GM18526 (cell line): ENCODE data around the gene ARHGAP31.

ENCODE experiments used
- POLR2A ChIP-seq: IDR thresholded peaks from 3 replicates; pipeline ENCODE4 v1.6.1; 2011; ENCODE audit not compliant: insufficient read length; ENCODE audit errors: extremely low read depth

The ARHGAP31 gene

DNA sequence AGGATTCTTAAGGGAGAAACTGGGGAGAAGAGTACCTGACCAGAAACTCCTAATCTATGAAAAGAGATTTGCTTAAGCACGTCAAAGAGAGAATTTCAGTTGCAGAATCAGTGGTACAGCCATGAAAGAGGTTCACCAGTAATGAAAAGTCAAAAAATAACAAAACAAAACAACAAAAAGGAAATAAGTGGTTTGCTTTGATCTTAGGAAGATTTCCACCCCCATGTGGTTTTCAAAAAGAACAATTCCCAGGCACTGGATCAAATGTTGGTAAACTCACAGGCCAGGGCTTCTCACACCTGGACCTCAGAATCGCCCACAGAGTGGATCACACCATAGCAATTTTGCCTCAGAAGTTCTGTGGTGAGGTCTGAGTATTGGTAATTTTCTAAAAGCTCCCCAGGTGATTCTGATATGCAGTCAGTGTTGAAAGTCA, 101.8 kb downstream of the ARHGAP31 start:
- TF ChIP-seq POLR2A, result no peak

- no peak for TF ChIP-seq POLR2A
These were observed 102.7 kb downstream of the ARHGAP31 start for GRCh38 chr3:119396870-119397269.

DNA sequence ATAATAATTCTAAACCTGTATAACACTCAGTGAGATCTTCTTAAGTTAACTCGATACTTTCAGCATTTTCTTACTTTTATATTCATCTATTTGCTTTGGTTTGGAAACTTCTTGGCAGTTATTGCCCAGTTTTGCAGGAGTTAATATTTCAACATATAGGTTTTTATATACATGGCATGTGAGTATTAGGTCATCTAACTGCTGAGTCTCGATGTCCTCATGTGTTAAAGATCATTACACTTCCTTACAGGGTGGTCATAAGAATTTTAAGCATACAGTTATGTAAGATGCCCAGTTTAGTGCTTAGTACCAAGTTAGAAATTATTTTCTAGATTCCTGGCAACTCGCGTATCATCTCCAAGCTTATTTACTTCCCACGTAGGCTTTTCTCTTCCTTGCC, 106.3 kb downstream of the ARHGAP31 start:
- no peak for TF ChIP-seq POLR2A

GRCh38 chr3:119401069-119401468, 106.9 kb downstream of the ARHGAP31 start:
- no peak for TF ChIP-seq POLR2A

DNA sequence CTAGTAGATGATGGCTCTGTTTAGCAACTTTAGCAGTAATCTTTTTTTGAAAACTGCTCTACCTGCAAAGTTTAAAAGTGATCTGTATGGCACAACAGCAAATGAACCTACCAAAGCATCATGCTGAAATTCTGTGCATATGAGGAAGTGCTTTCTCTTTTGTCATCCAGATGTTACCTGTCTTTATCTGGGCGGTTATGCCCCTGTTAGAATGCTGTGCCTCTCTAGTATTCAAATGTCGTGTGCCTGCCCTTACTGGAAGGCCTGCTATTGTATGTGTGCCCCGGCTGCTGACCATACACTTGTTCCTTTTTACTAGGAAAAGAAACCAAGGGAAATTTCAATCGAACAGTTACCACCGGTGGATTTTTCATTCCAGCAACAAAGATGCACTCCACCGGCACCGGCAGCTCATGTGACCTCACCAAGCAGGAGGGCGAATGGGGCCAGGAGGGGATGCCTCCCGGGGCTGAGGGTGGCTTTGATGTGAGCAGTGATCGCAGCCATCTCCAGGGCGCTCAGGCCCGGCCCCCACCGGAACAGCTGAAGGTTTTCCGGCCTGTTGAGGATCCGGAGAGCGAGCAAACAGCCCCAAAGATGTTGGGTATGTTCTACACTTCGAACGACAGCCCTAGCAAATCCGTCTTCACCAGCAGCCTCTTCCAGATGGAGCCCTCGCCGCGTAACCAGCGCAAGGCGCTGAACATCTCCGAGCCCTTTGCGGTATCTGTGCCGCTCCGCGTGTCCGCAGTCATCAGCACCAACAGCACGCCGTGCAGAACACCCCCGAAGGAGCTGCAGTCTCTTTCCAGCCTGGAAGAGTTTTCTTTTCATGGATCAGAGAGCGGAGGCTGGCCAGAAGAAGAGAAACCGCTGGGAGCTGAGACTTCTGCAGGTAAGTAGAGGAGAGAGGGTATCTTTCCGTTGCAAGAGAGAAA, 107.6 kb downstream of the ARHGAP31 start:
- no peak for TF ChIP-seq POLR2A

DNA sequence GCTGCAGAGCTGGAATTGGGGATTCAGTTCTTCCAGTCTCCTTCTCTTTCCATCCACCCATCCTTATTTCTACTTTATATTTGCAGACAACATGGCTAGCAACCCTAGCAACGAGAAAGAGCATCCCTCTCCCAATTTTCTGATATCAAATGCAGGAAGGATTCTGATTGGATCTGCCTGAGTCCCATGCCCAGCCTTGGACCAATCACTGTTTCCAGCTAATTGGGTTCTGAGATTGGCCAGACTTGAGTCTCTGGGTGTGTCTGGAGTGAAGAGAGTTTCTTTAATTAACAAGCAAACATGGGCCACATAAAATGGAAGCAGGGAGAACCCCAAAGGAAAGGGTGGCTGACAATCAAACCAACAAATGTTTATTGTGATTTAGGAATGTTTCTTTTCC, 108.6 kb downstream of the ARHGAP31 start:
- TF ChIP-seq POLR2A, result no peak

DNA sequence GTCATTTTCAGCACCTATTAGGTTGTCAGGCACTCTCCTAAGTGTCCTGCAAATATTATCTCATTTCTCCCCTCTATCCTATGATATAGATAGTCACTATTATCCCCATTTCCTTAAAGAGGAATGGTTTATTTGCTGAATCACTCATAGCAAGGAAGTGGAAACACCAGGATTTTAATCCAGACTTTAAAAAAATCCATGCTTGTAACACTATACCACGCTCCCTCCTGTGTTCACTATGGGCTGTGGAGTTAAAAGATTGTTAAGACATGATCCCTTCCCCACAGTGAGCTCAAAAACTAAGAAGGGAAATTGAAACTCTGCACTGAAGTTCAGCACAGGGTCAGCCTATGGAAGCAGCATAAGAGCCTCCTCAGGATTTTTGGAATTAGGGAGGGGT, 109.0 kb downstream of the ARHGAP31 start:
- TF ChIP-seq POLR2A, result no peak

GRCh38 chr3:119405315-119405714, 111.1 kb downstream of the ARHGAP31 start:
- no peak for TF ChIP-seq POLR2A

GRCh38 chr3:119408243-119408950, 114.2 kb downstream of the ARHGAP31 start:
- TF ChIP-seq POLR2A, result no peak

DNA sequence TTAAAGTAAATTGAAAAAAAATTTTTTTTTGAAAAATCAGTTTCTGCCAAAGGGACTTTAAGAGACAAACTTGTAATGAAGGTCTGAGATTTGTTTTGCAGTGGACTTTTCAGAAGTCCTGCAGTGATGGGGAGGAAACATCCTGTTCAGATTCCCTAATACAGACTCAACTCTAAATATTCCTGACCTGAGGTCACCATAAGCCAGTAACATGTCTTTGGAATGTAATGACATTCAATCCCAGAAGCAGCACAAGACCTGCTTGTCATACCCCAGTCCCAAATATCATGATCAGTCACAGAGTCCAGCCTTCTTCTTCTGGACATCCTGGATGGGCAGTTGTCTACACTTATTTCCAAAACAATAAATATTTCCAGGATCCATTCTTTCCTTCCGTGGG, 115.7 kb downstream of the ARHGAP31 start:
- TF ChIP-seq POLR2A, result no peak

GRCh38 chr3:119413603-119414280, 119.6 kb downstream of the ARHGAP31 start:
- TF ChIP-seq POLR2A, result no peak

GRCh38 chr3:119416873-119417272, 122.7 kb downstream of the ARHGAP31 start:
- no peak for TF ChIP-seq POLR2A

DNA sequence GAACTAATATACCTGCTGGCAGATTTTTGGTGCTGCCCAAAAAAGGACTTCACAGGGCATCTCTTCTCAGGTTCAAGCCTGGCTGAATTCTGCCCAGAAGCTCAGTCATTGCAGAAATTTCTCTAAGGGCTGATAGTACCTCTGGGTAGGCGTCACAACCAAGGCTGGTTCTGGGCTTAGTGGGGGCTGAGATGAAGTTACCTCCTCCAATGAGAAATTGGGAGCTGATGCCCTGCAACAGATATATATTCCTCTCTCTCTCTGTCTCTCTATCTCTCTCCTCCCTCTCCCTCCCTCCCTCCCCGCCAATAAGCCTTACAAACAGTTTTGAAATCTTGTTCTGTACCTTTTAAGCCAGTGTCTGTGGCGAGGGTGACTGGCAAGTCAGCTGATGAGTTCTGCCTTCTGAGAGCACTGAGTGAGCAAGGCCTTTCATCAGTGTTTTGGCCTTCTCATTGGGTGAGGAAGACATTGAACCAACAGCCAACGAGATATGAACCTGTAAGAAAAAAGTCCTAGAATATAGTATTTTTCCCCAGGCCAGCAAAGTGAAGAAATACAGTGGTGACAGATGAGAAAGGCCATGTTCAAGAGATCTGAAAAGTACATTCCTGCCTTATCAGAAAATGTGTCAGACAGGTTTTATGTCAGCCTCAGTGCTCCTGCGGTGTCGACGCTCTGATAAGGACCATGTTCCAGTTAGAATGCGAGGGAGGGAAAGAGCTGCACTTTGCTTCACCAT, 123.8 kb downstream of the ARHGAP31 start:
- TF ChIP-seq POLR2A, result no peak

DNA sequence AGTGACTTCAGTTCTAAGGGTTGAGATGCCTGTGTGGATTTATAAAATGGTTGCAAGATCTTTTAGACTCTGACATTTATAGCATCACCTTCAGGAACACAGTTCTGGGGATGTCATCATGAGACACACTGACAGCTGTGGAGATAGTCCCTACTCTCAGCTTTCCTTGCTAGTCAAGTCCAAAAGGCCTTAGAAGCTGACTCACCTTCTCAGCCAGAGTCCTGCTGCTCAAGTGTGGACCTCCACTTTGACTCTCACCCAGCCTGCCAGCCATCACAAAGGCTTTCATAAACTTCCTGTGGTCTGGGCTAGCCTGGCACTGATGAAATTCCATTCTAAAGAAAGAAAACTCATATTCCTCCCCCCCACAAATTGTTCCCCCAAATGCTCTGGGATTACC, 124.5 kb downstream of the ARHGAP31 start:
- TF ChIP-seq POLR2A, result no peak

DNA sequence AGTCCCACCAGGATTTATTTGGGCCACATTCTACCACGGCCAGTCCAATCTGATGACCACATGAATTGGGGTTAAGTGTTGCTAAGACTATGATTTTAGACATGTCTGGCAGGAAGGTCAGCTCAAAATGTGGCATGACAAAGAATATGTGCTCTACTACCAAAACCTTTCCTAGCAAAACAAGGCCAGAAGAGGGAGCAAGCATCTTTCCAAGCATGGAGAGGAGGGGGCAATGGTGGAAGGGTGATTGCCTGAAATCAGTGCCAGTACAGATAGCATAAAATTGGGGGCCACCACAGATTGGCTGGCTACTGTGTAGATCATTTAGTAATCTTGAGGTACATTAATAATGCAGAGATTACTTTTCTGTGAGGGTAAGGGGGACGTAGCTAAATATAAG, 126.0 kb downstream of the ARHGAP31 start:
- TF ChIP-seq POLR2A, result no peak
